ENCODE measurements around the gene RAP1GAP.

The RAP1GAP gene

GRCh38 chr1:21662426-21663247 lies 6.5 kb downstream of the RAP1GAP start:
- no peak overlapping the region for H3K4me3 ChIP-seq (ENCODE audit: low read depth, low read length)
- DNase-seq (ENCODE audit: low read depth) = no peak
- TF ChIP-seq, protein P1, sequence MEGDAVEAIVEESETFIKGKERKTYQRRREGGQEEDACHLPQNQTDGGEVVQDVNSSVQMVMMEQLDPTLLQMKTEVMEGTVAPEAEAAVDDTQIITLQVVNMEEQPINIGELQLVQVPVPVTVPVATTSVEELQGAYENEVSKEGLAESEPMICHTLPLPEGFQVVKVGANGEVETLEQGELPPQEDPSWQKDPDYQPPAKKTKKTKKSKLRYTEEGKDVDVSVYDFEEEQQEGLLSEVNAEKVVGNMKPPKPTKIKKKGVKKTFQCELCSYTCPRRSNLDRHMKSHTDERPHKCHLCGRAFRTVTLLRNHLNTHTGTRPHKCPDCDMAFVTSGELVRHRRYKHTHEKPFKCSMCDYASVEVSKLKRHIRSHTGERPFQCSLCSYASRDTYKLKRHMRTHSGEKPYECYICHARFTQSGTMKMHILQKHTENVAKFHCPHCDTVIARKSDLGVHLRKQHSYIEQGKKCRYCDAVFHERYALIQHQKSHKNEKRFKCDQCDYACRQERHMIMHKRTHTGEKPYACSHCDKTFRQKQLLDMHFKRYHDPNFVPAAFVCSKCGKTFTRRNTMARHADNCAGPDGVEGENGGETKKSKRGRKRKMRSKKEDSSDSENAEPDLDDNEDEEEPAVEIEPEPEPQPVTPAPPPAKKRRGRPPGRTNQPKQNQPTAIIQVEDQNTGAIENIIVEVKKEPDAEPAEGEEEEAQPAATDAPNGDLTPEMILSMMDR (IDR thresholded peaks at IDR 0.05; ENCODE audit: low read depth, low read length, missing control alignments) = no peak

GRCh38 chr1:21661886-21662285 lies 7.3 kb downstream of the RAP1GAP start:
- no peak overlapping the region for H3K4me3 ChIP-seq (ENCODE audit: low read depth, low read length)
- TF ChIP-seq, protein P1 (IDR thresholded peaks at IDR 0.05; ENCODE audit: low read depth, low read length, missing control alignments) = no peak
- DNase-seq (ENCODE audit: low read depth) = no peak

- TF ChIP-seq, protein P1 (IDR thresholded peaks at IDR 0.05; ENCODE audit: low read depth, low read length, missing control alignments) = no peak
Observed at GRCh38 chr1:21659924-21660326, 9.2 kb downstream of the RAP1GAP start.

GRCh38 chr1:21659099-21659923 lies 9.8 kb downstream of the RAP1GAP start:
- H3K4me3 ChIP-seq (ENCODE audit: low read depth, low read length) = no peak overlapping the region
- TF ChIP-seq, protein P1 (IDR thresholded peaks at IDR 0.05; ENCODE audit: low read depth, low read length, missing control alignments) = peak; percentile 86
- DNase-seq (ENCODE audit: low read depth) = no peak

More at GRCh38 chr1:21659924-21660326, 9.2 kb downstream of the RAP1GAP start:
- no peak for DNase-seq (ENCODE audit: low read depth)
- H3K4me3 ChIP-seq (ENCODE audit: low read depth, low read length) = no peak overlapping the region

DNA sequence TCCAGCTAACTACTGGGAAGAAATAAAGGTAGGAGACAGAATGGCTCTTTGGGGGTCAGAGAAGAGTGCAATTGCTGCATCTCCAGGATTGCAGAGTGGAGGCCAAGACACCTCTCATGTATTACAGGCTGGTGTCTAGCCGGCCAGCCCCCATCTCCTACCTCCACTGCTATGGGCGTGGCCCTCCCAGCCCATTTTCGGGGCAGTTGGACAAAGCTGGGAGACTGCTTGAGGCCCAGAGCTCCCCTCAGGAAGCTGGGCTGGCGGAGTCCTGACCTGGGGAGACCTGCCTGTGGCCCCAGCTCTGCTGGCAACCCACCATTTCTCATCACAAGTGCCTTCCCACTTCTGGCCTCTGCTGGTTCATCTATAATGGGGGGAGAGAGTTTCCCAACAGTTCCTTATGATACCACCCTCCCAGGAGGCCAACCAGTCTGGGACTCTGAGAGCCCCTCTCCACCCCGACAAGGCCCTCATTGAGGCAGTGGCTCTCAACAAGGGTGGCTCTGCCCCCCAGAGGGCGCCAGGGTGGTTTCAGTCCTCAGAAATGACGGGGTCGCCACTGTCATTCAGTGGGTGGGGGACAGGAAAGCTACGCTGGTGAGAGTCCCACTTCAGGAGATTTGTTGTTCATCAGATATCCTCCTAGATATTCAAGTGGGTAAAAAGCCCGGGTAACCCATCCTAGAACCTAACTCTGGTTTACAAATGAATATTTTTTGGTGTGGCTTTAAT lies 11.5 kb downstream of the RAP1GAP start:
- H3K4me3 ChIP-seq (ENCODE audit: low read depth, low read length) = no peak overlapping the region
- TF ChIP-seq, protein P1 (IDR thresholded peaks at IDR 0.05; ENCODE audit: low read depth, low read length, missing control alignments) = no peak
- DNase-seq (ENCODE audit: low read depth) = no peak

DNA sequence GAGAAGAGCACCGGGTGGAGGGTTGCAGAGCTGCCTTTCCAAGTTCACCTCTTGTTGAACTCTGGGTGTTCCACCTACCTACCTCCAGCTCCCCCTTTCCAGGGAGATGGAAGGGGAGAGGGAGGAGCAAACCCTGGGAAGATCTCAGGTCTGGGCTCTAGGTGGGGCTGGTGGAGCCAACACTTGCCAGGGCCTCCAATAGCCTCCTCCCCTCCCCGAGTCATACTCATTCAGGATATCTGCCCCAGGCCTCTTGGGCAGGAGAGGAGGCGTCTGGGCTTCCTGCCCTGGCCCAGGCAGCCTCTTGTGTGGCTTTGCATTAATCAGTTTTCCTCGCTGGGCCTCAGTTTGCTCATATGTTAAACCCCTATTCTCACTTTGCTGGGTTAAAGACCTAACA lies 13.4 kb downstream of the RAP1GAP start:
- TF ChIP-seq, protein P1 (IDR thresholded peaks at IDR 0.05; ENCODE audit: low read depth, low read length, missing control alignments) = no peak
- no peak for DNase-seq (ENCODE audit: low read depth)
- no peak overlapping the region for H3K4me3 ChIP-seq (ENCODE audit: low read depth, low read length)
